HG02973 (cell line): ENCODE data around the gene MTMR12.
"Not testable (repeated sequence)": the region's sequence is repeated elsewhere in the genome, so short reads cannot be mapped to it uniquely, and the experiment has no call there.

Experiments used
- ATAC-seq: cut with Tn5 transposase; IDR thresholded peaks from one replicate; pipeline ENCODE4 v1.9.1; 2021; ENCODE audit warnings: moderate library complexity; ENCODE audit not compliant: unreplicated experiment

MTMR12 gene

GRCh38 chr5:32241034-32241783, 71.5 kb downstream of the MTMR12 start:
- no peak for ATAC-seq

- no peak for ATAC-seq
Observed at GRCh38 chr5:32239385-32239784, 73.4 kb downstream of the MTMR12 start.

- ATAC-seq: no peak
Observed at GRCh38 chr5:32233696-32234447, 78.9 kb downstream of the MTMR12 start.

GRCh38 chr5:32233220-32233695, 79.5 kb downstream of the MTMR12 start:
- ATAC-seq: no peak

GRCh38 chr5:32232441-32233219, 80.1 kb downstream of the MTMR12 start:
- no peak for ATAC-seq

GRCh38 chr5:32231929-32232328, 80.8 kb downstream of the MTMR12 start:
- no peak for ATAC-seq

GRCh38 chr5:32231241-32231640, 81.5 kb downstream of the MTMR12 start:
- ATAC-seq: no peak

GRCh38 chr5:32230356-32231099, 82.2 kb downstream of the MTMR12 start:
- ATAC-seq: no peak

- no peak for ATAC-seq
Observed at GRCh38 chr5:32229586-32229985, 83.2 kb downstream of the MTMR12 start.

GRCh38 chr5:32228816-32229215, 83.9 kb downstream of the MTMR12 start:
- ATAC-seq: no peak

- no peak for ATAC-seq
Observed at GRCh38 chr5:32225445-32225844, 87.3 kb downstream of the MTMR12 start.

- no peak for ATAC-seq
Observed at GRCh38 chr5:32223972-32224609, 88.6 kb downstream of the MTMR12 start.

GRCh38 chr5:32222723-32223470, 89.8 kb downstream of the MTMR12 start:
- no peak for ATAC-seq

- ATAC-seq: no peak
Observed at GRCh38 chr5:32217886-32218396, 94.8 kb downstream of the MTMR12 start.

GRCh38 chr5:32214344-32214743, 98.4 kb downstream of the MTMR12 start:
- not testable (repeated sequence) for ATAC-seq

- ATAC-seq: no peak
Observed at GRCh38 chr5:32210151-32210550, 102.6 kb downstream of the MTMR12 start.

GRCh38 chr5:32208837-32209236, 103.9 kb downstream of the MTMR12 start:
- ATAC-seq: not testable (repeated sequence)

- no peak for ATAC-seq
Observed at GRCh38 chr5:32207355-32207634, 105.4 kb downstream of the MTMR12 start.

GRCh38 chr5:32206509-32207354, 106.0 kb downstream of the MTMR12 start:
- no peak for ATAC-seq
